HG03108 (cell line): ENCODE measurements around the gene CACNA1C.

ENCODE experiments used
- ATAC-seq: cut with Tn5 transposase; IDR thresholded peaks from one replicate; pipeline ENCODE4 v1.9.1; 2021; ENCODE audit warnings: moderate library complexity; ENCODE audit not compliant: unreplicated experiment

Gene CACNA1C

GRCh38 chr12:2493086-2493485 is 440.3 kb downstream of the CACNA1C start:
- no peak for ATAC-seq

GRCh38 chr12:2494486-2495192 is 441.9 kb downstream of the CACNA1C start:
- ATAC-seq = no peak

GRCh38 chr12:2495417-2496112 is 442.8 kb downstream of the CACNA1C start:
- no peak for ATAC-seq

- no peak for ATAC-seq
Observed at GRCh38 chr12:2498964-2499500, 446.2 kb downstream of the CACNA1C start.

- ATAC-seq = no peak
Observed at GRCh38 chr12:2501464-2502191, 448.8 kb downstream of the CACNA1C start.

- no peak for ATAC-seq
Observed at GRCh38 chr12:2503036-2503435, 450.2 kb downstream of the CACNA1C start.

GRCh38 chr12:2503762-2504161 is 451.0 kb downstream of the CACNA1C start:
- ATAC-seq = no peak

GRCh38 chr12:2504577-2504976 is 451.8 kb downstream of the CACNA1C start:
- no peak for ATAC-seq

GRCh38 chr12:2507814-2508213 is 455.0 kb downstream of the CACNA1C start:
- no peak for ATAC-seq

GRCh38 chr12:2509137-2509536 is 456.4 kb downstream of the CACNA1C start:
- no peak for ATAC-seq

GRCh38 chr12:2510045-2510444 is 457.3 kb downstream of the CACNA1C start:
- ATAC-seq = no peak

GRCh38 chr12:2513141-2514037 is 460.6 kb downstream of the CACNA1C start:
- ATAC-seq = no peak

GRCh38 chr12:2514038-2514340 is 461.2 kb downstream of the CACNA1C start:
- no peak for ATAC-seq

- ATAC-seq = no peak
Observed at GRCh38 chr12:2520722-2521246, 468.0 kb downstream of the CACNA1C start.

- no peak for ATAC-seq
Observed at GRCh38 chr12:2523317-2523716, 470.5 kb downstream of the CACNA1C start.

- no peak for ATAC-seq
Observed at GRCh38 chr12:2523844-2524243, 471.1 kb downstream of the CACNA1C start.

GRCh38 chr12:2526371-2526770 is 473.6 kb downstream of the CACNA1C start:
- no peak for ATAC-seq

GRCh38 chr12:2528001-2528400 is 475.2 kb downstream of the CACNA1C start:
- ATAC-seq = no peak

- no peak for ATAC-seq
Observed at GRCh38 chr12:2529807-2530206, 477.0 kb downstream of the CACNA1C start.

GRCh38 chr12:2531371-2531770 is 478.6 kb downstream of the CACNA1C start:
- no peak for ATAC-seq

GRCh38 chr12:2533036-2533435 is 480.2 kb downstream of the CACNA1C start:
- ATAC-seq = no peak
